Thoracic aorta (tissue), 2 donors: ENCODE results near the gene RAP1GAP. TPM values are rescaled to one million over a fixed set of nuclear protein-coding genes. Genes with fewer than 3 reads are reported as not detected.

Source experiments
- ATAC-seq: fragments of 150-250 bp; one replicate; pipeline ENCODE4 v1.8.0; 2017; ENCODE audit warnings: low read depth; ENCODE audit not compliant: insufficient number of reproducible peaks, low FRiP score
- DNase-seq: peaks from one replicate; pipeline ENCODE4 v3.0.0-alpha.2; 2020; ENCODE audit warnings: low spot score
- H3K27ac ChIP-seq, 2 donors: fragments of 200-600 bp; sonication (generic); 1 replicate in 1 of 2; 2 replicates in 1 of 2; pipeline ENCODE4 v1.5.1; 2016; ENCODE audit warnings: mild to moderate bottlenecking in 2 of 2, moderate library complexity in 2 of 2
- H3K27me3 ChIP-seq: fragments of 200-600 bp; sonication (generic); replicated peaks from 2 replicates; pipeline ENCODE4 v1.6.0; 2016; ENCODE audit warnings: mild to moderate bottlenecking; ENCODE audit not compliant: insufficient read depth
- H3K36me3 ChIP-seq: fragments of 200-600 bp; sonication (generic); one replicate; pipeline ENCODE4 v1.5.1; 2016
- H3K4me1 ChIP-seq, 2 donors: fragments of 200-600 bp; sonication (generic); 1 replicate in 1 of 2; 2 replicates in 1 of 2; pipeline versions ENCODE4 v1.5.1 to v1.6.0; 2016; ENCODE audit warnings: low read depth in 2 of 2, mild to moderate bottlenecking in 1 of 2; ENCODE audit not compliant: control insufficient read depth in 1 of 2
- H3K4me3 ChIP-seq: fragments of 200-600 bp; sonication (generic); 2 replicates; pipeline ENCODE4 v1.5.1; 2016; ENCODE audit warnings: mild to moderate bottlenecking
- H3K9me3 ChIP-seq: fragments of 200-600 bp; sonication (generic); 2 replicates; pipeline ENCODE4 v1.5.1; 2016
- total RNA-seq, 2 donors: library from RNA; depleted of rRNA; stranded (reverse); fragments of >200 nt; gene quantifications; one replicate each; pipeline versions ENCODE4 v1.1.0 to v1.2.3, GENCODE V29; 2016
- TF ChIP-seq, protein P1 (sequence below): fragments of 200-600 bp; sonication (generic); IDR thresholded peaks from one replicate; pipeline ENCODE4 v1.5.1; 2019; ENCODE audit warnings: antibody characterized with exemption

The RAP1GAP gene
- total RNA-seq, 2 donors from 2014 or later, result 0.27 to 0.92 TPM

DNA sequence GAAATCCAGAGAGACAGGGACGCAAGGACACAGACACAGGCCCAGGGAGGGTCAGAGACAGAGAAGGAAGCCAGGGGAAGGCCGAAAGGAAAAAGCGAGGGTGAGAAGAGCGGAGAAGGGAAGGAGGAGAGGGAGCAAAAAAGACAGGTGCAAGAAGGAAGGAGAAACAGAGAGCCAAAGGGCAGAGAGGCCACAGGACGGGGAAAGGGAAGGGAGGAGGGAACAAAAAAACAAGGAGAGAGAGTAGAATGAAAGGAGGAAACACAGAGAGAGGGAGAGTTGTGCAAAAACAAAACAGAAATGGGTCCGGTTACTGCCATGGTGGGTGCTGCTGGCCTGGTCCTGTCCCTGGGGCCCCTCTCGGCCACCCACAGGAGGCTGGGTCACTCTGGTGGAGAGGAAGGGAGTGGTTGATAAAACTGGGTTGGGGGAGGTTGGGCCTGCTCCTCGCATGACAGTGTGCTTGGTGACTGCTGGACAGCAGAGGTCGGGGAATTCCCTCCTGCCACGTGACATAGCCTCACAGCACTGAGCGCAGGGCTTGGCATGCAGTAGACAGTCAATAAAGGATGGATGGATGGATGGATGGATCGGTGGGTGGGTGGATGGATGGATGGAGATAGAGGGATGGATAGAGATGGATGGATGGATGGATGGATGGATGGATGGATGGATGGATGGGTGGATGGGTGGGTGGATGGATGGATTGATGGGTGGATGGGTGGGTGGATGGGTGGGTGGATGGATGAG, 64.8 kb downstream of the RAP1GAP start:
- Histone ChIP-seq H3K4me3 (no peak overlapping the region), H3K4me1 (no peaks in the 10 kb centered on the region), H3K9me3 (no peaks in the 10 kb centered on the region), H3K36me3 (no peaks in the 10 kb centered on the region), H3K27me3 (no peaks in the 10 kb centered on the region), H3K27ac (no peak overlapping the region)
- DNase-seq, result no peak
- ATAC-seq, result no peak
- TF ChIP-seq, protein P1, sequence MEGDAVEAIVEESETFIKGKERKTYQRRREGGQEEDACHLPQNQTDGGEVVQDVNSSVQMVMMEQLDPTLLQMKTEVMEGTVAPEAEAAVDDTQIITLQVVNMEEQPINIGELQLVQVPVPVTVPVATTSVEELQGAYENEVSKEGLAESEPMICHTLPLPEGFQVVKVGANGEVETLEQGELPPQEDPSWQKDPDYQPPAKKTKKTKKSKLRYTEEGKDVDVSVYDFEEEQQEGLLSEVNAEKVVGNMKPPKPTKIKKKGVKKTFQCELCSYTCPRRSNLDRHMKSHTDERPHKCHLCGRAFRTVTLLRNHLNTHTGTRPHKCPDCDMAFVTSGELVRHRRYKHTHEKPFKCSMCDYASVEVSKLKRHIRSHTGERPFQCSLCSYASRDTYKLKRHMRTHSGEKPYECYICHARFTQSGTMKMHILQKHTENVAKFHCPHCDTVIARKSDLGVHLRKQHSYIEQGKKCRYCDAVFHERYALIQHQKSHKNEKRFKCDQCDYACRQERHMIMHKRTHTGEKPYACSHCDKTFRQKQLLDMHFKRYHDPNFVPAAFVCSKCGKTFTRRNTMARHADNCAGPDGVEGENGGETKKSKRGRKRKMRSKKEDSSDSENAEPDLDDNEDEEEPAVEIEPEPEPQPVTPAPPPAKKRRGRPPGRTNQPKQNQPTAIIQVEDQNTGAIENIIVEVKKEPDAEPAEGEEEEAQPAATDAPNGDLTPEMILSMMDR, result no peak

DNA sequence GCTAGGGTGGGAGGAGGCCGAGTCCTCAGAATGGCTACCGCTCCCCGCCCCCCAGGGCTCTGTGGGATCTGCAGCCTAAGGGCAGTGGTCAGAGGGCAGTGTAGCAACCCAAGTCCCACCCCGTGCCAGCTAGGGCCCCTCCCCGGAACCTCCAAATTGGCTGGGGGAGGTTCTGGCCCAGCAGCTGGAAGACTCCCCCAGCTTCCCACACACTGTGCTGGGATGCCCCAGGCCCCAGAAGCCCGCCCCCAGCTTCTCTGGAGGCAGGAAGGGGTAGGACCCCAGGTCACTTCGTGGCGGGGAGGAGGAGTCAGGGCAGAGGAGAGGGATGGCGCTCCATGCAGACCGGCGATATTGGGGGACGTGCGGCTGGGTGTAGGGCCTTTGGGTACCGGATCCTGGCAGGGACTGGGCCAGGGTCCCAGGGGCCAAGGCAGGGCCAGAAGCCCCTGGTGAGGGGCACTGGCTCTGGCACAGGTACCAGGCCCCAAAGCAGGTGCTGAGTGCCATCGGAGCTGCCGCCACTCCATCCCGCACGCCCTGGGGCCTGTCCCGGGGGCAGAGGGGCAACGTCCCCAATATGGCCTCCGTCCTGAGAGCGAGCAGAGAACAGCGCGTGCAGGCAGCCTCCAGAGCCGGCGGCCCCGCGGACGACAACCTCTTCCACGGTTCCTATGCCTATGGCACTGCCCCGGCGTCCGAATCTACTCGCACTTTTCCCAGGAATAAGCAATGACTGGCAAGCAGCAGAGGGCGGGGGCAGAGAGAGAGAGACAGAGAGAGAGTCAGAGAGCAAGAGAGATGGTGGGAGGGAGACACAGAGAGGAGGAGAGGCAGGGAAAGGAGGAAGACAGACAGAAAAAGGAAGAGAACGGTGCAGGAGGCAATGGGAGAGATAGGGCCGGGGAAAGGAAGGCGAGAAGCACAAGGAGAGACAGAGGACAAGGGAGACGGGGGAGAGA, 65.7 kb downstream of the RAP1GAP start:
- DNase-seq (no peak), ATAC-seq (no peak)
- Histone ChIP-seq H3K36me3 (no peaks in the 10 kb centered on the region), H3K27me3 (no peaks in the 10 kb centered on the region), H3K27ac (no peak overlapping the region), H3K4me3 (no peak overlapping the region), H3K9me3 (no peaks in the 10 kb centered on the region), H3K4me1 (no peaks in the 10 kb centered on the region)
- TF ChIP-seq, protein P1, result no peak

DNA sequence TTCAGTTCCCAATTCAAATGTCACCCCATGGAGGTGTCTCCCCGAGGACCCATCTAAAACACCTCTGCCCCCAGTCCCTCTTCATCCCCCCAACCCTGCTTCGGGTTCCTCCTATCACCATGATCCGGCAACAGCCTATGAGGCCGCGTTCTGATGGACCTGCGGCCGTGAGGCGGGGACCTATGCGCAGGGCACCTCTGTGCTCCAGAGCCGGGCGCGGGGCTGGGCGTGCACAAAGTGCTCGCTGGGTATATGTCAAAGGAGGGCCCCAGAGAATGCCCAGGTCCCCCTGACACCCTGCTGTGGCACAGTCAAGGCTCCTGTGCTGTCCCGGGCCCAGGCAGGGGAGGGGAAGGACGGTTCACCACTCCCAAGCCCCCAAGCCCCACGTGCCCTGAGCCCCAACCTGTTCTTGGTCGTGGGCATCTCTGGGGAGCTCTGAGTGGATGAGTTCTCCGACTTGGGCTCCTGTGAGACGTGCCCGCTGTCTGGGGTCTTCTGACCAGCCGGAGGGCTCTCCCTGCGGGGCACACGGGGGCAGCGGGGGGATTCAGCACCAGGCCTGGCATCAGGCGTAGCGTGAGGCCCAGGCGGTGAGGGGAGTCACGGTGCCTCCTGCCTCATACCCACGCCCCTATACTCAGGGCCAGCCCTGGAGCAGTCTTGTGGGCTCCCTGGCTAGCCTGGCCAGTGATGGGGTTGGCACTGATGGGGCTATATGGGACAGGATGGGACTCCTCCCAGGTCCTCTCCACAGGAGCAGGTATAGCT, 67.7 kb downstream of the RAP1GAP start:
- ATAC-seq (no peak), DNase-seq (no peak)
- no peaks in the 10 kb centered on the region for H3K27me3 ChIP-seq
- TF ChIP-seq, protein P1, result no peak
- no peak overlapping the region for H3K27ac ChIP-seq
- no peak overlapping the region for H3K4me3 ChIP-seq
- H3K36me3 ChIP-seq, result no peaks in the 10 kb centered on the region
- H3K9me3 ChIP-seq, result no peaks in the 10 kb centered on the region
- H3K4me1 ChIP-seq, result no peaks in the 10 kb centered on the region

DNA sequence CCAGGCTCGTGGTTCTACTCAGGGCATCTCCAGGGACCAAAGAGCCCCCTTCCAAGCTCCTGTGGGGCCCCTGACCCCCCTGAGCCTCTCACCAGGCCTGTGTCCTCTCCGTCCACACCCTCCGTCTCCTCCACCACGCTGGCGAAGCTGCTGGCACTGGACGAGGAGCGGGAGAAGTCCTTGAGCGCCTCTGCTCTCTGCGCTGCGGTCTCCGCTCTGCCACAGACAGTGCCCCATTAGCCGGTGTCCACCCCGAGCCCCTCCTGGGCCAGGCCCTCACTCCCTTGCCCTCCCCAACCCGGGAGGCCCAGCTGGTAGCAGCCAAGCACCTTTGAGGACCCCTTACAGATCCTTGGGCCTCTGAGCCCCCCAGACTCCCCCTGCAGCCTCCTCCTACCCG, 69.8 kb downstream of the RAP1GAP start:
- Histone ChIP-seq H3K9me3 (no peaks in the 10 kb centered on the region), H3K4me1 (no peaks in the 10 kb centered on the region), H3K36me3 (no peaks in the 10 kb centered on the region), H3K27ac (no peak overlapping the region), H3K4me3 (no peak overlapping the region), H3K27me3 (no peaks in the 10 kb centered on the region)
- TF ChIP-seq, protein P1, result no peak
- DNase-seq (no peak), ATAC-seq (no peak)
